HCT116 (cell line): ENCODE results near the gene MACF1. TPM values are rescaled to one million over a fixed set of nuclear protein-coding genes. Genes with fewer than 3 reads are reported as not detected.
"Not testable (repeated sequence)": the region's sequence is repeated elsewhere in the genome, so short reads cannot be mapped to it uniquely, and the experiment has no call there.

Source experiments
- ATAC-seq: fragments of 200-7000 bp; cut with Tn5 transposase; 2 replicates; pipeline ENCODE4 v1.9.1; 2020; ENCODE audit warnings: mild to moderate bottlenecking, moderate library complexity
- BruUV-seq: library from RNA; stranded (reverse); fragments of 400-500 nt; replicated peaks from 2 replicates; lab custom pipeline; 2021; lab: Mats Ljungman, UMichigan
- CTCF ChIA-PET: fragments of 300-600 bp; sonication (Branson Sonifier 250); formaldehyde crosslinking; loops from one replicate; lab custom pipeline; 2021; ENCODE audit warnings: antibody characterized with exemption; lab: Charles Lee
- POLR2A ChIA-PET: fragments of 300-600, 350-600 bp; sonication (Branson Sonifier 250); formaldehyde crosslinking; loops from one replicate; lab custom pipeline; 2021; ENCODE audit warnings: antibody characterized with exemption; lab: Charles Lee
- RAD21 ChIA-PET, 2 experiments: fragments of 300-600 bp; sonication (Branson Sonifier 250); formaldehyde crosslinking; loops; one replicate each; lab custom pipeline; 2023; ENCODE audit warnings: low total read pairs in 2 of 2; ENCODE audit not compliant: uncharacterized antibody in 2 of 2, unreplicated experiment in 2 of 2, low non-redundant PET in 1 of 2; lab: Charles Lee
- DNase-seq: peaks from one replicate; pipeline ENCODE4 v3.0.0-alpha.2; 2010; ENCODE audit warnings: low read depth, low spot score
- H2AFZ ChIP-seq: fragments of 200-600 bp; shearing (Covaris generic), sonication (generic); 2 replicates; pipeline ENCODE4 v1.6.1; 2017; ENCODE audit warnings: low read depth, mixed run types, mixed read lengths, antibody characterized with exemption, low read length; ENCODE audit not compliant: poor library complexity, severe bottlenecking
- H3K27ac ChIP-seq: 2 replicates; pipeline ENCODE4 v1.5.1; 2012; ENCODE audit warnings: low read depth, low read length
- H3K27me3 ChIP-seq: fragments of 200-600 bp; sonication (generic); 2 replicates; pipeline ENCODE4 v1.6.1; 2016; ENCODE audit warnings: mixed run types, low read length, mixed read lengths; ENCODE audit not compliant: insufficient read depth
- H3K36me3 ChIP-seq, 2 experiments: fragments of 200-500 bp in 1 of 2; fragments of 200-600 bp in 1 of 2; sonication (Bioruptor generic) in 1 of 2; sonication (generic) in 1 of 2; 2 replicates each; pipeline versions ENCODE4 v1.5.1 to v1.6.1; 2014 to 2016; ENCODE audit warnings: low read length in 2 of 2, inconsistent platforms in 1 of 2, mixed read lengths in 1 of 2, mixed run types in 1 of 2; ENCODE audit not compliant: insufficient read depth in 2 of 2, control insufficient read depth in 1 of 2
- H3K4me1 ChIP-seq, 2 experiments: fragments of 200-600 bp in 1 of 2; sonication (generic) in 1 of 2; 2 replicates each; pipeline versions ENCODE4 v1.5.1 to v1.6.1; 2012 to 2017; ENCODE audit warnings: low read length in 2 of 2, inconsistent platforms in 1 of 2, mild to moderate bottlenecking in 1 of 2, mixed read lengths in 1 of 2, mixed run types in 1 of 2, moderate library complexity in 1 of 2; ENCODE audit not compliant: insufficient read depth in 2 of 2, control insufficient read depth in 1 of 2
- H3K4me2 ChIP-seq: fragments of 200-600 bp; sonication (generic); 2 replicates; pipeline ENCODE4 v1.6.1; 2017; ENCODE audit warnings: mixed run types, low read length, mixed read lengths
- H3K4me3 ChIP-seq, 2 experiments: fragments of 200-600 bp in 1 of 2; sonication (generic) in 1 of 2; replicated peaks in 1 of 2; 2 replicates each; pipeline ENCODE4 v1.5.1; 2011 to 2016; ENCODE audit warnings: low read length in 2 of 2, control low read depth in 1 of 2, low read depth in 1 of 2, mild to moderate bottlenecking in 1 of 2, mixed read lengths in 1 of 2, mixed run types in 1 of 2
- H3K79me2 ChIP-seq: fragments of 200-600 bp; sonication (generic); 2 replicates; pipeline ENCODE4 v1.6.1; 2017; ENCODE audit warnings: mild to moderate bottlenecking, mixed run types, low read length, moderate library complexity, mixed read lengths; ENCODE audit not compliant: insufficient read depth
- H3K9ac ChIP-seq: fragments of 200-600 bp; sonication (generic); 2 replicates; pipeline ENCODE4 v1.6.1; 2016; ENCODE audit warnings: low read length, mixed read lengths
- H3K9me2 ChIP-seq: fragments of 200-600 bp; sonication (generic), shearing (Covaris generic); 2 replicates; pipeline ENCODE4 v1.6.1; 2017; ENCODE audit warnings: mixed run types, mild to moderate bottlenecking, moderate library complexity; ENCODE audit not compliant: insufficient read depth
- H3K9me3 ChIP-seq, 2 experiments: fragments of 200-500 bp in 1 of 2; fragments of 200-600 bp in 1 of 2; sonication (Bioruptor generic) in 1 of 2; sonication (generic) in 1 of 2; 2 replicates each; pipeline ENCODE4 v1.6.1; 2014 to 2017; ENCODE audit warnings: low read length in 2 of 2, mixed read lengths in 2 of 2, inconsistent platforms in 1 of 2, low read depth in 1 of 2, mild to moderate bottlenecking in 1 of 2, mixed run types in 1 of 2, moderate library complexity in 1 of 2; ENCODE audit not compliant: control insufficient read depth in 1 of 2, insufficient read depth in 1 of 2
- H4K20me1 ChIP-seq: fragments of 200-600 bp; sonication (generic), shearing (Covaris generic); 2 replicates; pipeline ENCODE4 v1.6.1; 2017; ENCODE audit warnings: mixed run types, mild to moderate bottlenecking, moderate library complexity; ENCODE audit not compliant: insufficient read depth
- CBX3 ChIP-seq: IDR thresholded peaks from 2 replicates; pipeline ENCODE4 v1.6.1; 2012; ENCODE audit warnings: low read depth
- EGR1 ChIP-seq: IDR thresholded peaks from 2 replicates; pipeline ENCODE4 v1.6.1; 2012; ENCODE audit warnings: low read depth
- EZH2 ChIP-seq: fragments of 200-600 bp; sonication (generic); IDR thresholded peaks from 2 replicates; pipeline ENCODE4 v1.6.1; 2017; ENCODE audit warnings: antibody characterized with exemption, mixed run types
- EZH2phosphoT487 ChIP-seq: fragments of 200-600 bp; IDR thresholded peaks from 2 replicates; pipeline ENCODE4 v1.6.1; 2018; ENCODE audit warnings: antibody characterized with exemption, borderline replicate concordance
- POLR2A ChIP-seq: IDR thresholded peaks from 2 replicates; pipeline ENCODE4 v1.7.0; 2011; ENCODE audit warnings: borderline replicate concordance; ENCODE audit not compliant: insufficient read depth, insufficient read length; ENCODE audit errors: extremely low read depth
- REST ChIP-seq: IDR thresholded peaks from 2 replicates; pipeline ENCODE4 v1.6.1; 2012; ENCODE audit warnings: low read depth
- TCF7L2 ChIP-seq: IDR thresholded peaks from 2 replicates; pipeline ENCODE4 v1.7.0; 2011; ENCODE audit warnings: borderline replicate concordance, inconsistent platforms; ENCODE audit not compliant: insufficient read depth, insufficient read length; ENCODE audit errors: extremely low read depth
- ZBTB33 ChIP-seq: IDR thresholded peaks from 2 replicates; pipeline ENCODE4 v1.6.1; 2011; ENCODE audit warnings: mild to moderate bottlenecking, low read length, moderate library complexity; ENCODE audit not compliant: insufficient replicate concordance; ENCODE audit errors: extremely low read depth
- ZNF274 ChIP-seq: fragments of 200-500 bp; sonication (Bioruptor generic); IDR thresholded peaks from 2 replicates; pipeline ENCODE4 v1.6.1; 2014; ENCODE audit warnings: mild to moderate bottlenecking, low read depth, low read length, inconsistent platforms
- intact Hi-C: fragments of 100-400 bp; cut with micrococcal nuclease; formaldehyde crosslinking; loops from 2 replicates; pipeline ENCODE4 v1.10.0; 2022
- total RNA-seq: library from RNA; stranded (reverse); gene quantifications from one replicate; pipeline ENCODE4 v1.2.1, GENCODE V29; 2021; ENCODE audit not compliant: unreplicated experiment

The MACF1 gene
- total RNA-seq, 1 experiment from 2014 or later: 146 TPM

GRCh38 chr1:39208360-39208759, 3.9 kb downstream of the MACF1 start:
- BruUV-seq, H3K9me2 ChIP-seq, H3K4me3 ChIP-seq, H2AFZ ChIP-seq, H3K9me3 ChIP-seq, DNase-seq, H4K20me1 ChIP-seq, H3K36me3 ChIP-seq, H3K9ac ChIP-seq, H3K27me3 ChIP-seq, ATAC-seq, POLR2A ChIA-PET, H3K4me2 ChIP-seq, CTCF ChIA-PET, intact Hi-C loops, H3K27ac ChIP-seq: not testable (repeated sequence)
- Histone ChIP-seq H3K79me2 (peaks cover 17% of the 10 kb centered on the region; the same call in 1 of the 2 replicates), H3K4me1 (peaks cover 0 to 12% of the 10 kb centered on the region in 2 experiments; a peak in 3 of 4 replicates)
- RAD21 ChIA-PET: interaction anchor here in 1 of 2 experiments (0.7 kb wide), 1 partner anchor 57 kb away, joined by 3 read pairs; no protein-coding TSS in a partner anchor

GRCh38 chr1:39210649-39211048, 6.2 kb downstream of the MACF1 start:
- Histone ChIP-seq H3K36me3 (no peaks in the 10 kb centered on the region), H3K27ac (no peak overlapping the region), H3K9me3 (no peaks in the 10 kb centered on the region), H3K4me3 (no peak overlapping the region), H3K9ac (no peak overlapping the region), H3K9me2 (no peaks in the 10 kb centered on the region), H3K4me2 (no peak overlapping the region), H4K20me1 (no peaks in the 10 kb centered on the region), H3K79me2 (peaks cover 5% of the 10 kb centered on the region; the same call in 1 of the 2 replicates), H3K4me1 (peaks cover 13 to 20% of the 10 kb centered on the region in 2 experiments; a peak in 3 of 4 replicates), H2AFZ (no peak overlapping the region), H3K27me3 (no peaks in the 10 kb centered on the region)
- RAD21 ChIA-PET: no interaction called here
- POLR2A ChIA-PET: no interaction called here
- CTCF ChIA-PET: interaction anchor here (1.7 to 2.0 kb wide), 2 partner anchors 19 to 48 kb away, joined by 6 to 8 read pairs; no protein-coding TSS in a partner anchor
- TF ChIP-seq REST (no peak), TCF7L2 (no peak), EZH2 (no peak), POLR2A (no peak), ZBTB33 (no peak), ZNF274 (no peak), CBX3 (no peak), EGR1 (no peak), EZH2phosphoT487 (no peak)
- DNase-seq (no peak), ATAC-seq (no peak)
- intact Hi-C loops: no loop called here
- no TSS peak for BruUV-seq
